ENCODE results near the gene GALNT6.
A peak's percentile ranks its signal among the peaks of the same experiment; 100 is the strongest.

GALNT6 gene

GRCh38 chr12:51405801-51406207 lies 14.6 kb upstream of the GALNT6 start:
- no peak for DNase-seq (ENCODE audit: low read depth in 2 of 2)

GRCh38 chr12:51404627-51405026 lies 13.4 kb upstream of the GALNT6 start:
- DNase-seq (ENCODE audit: low read depth in 2 of 2): no peak

- DNase-seq (ENCODE audit: low read depth in 2 of 2): no peak
Measured at GRCh38 chr12:51403681-51404136, 12.5 kb upstream of the GALNT6 start.

GRCh38 chr12:51403159-51403558 lies 12.0 kb upstream of the GALNT6 start:
- DNase-seq (ENCODE audit: low read depth in 2 of 2): no peak

GRCh38 chr12:51401900-51402299 lies 10.7 kb upstream of the GALNT6 start:
- no peak for DNase-seq (ENCODE audit: low read depth in 2 of 2)

GRCh38 chr12:51401486-51401885 lies 10.3 kb upstream of the GALNT6 start:
- DNase-seq (ENCODE audit: low read depth in 2 of 2): no peak

GRCh38 chr12:51401020-51401419 lies 9.8 kb upstream of the GALNT6 start:
- no peak for DNase-seq (ENCODE audit: low read depth in 2 of 2)

- DNase-seq (ENCODE audit: low read depth in 2 of 2): no peak
Measured at GRCh38 chr12:51399891-51400290, 8.7 kb upstream of the GALNT6 start.

GRCh38 chr12:51397670-51398069 lies 6.5 kb upstream of the GALNT6 start:
- no peak for DNase-seq (ENCODE audit: low read depth in 2 of 2)

GRCh38 chr12:51395283-51396230 lies 4.4 kb upstream of the GALNT6 start:
- DNase-seq (ENCODE audit: low read depth in 2 of 2): peak in 1 of 2 donors; percentile 17

GRCh38 chr12:51393676-51394545 lies 2.7 kb upstream of the GALNT6 start:
- DNase-seq (ENCODE audit: low read depth in 2 of 2): peak; percentile 57 to 59

- no peak for DNase-seq (ENCODE audit: low read depth in 2 of 2)
Measured at GRCh38 chr12:51392556-51393237, 1.5 kb upstream of the GALNT6 start.

GRCh38 chr12:51390891-51391282 lies 319 bp downstream of the GALNT6 start:
- no peak for DNase-seq (ENCODE audit: low read depth in 2 of 2)

- DNase-seq (ENCODE audit: low read depth in 2 of 2): no peak
Measured at GRCh38 chr12:51390457-51390856, 749 bp downstream of the GALNT6 start.

GRCh38 chr12:51389302-51389999 lies 1.8 kb downstream of the GALNT6 start:
- no peak for DNase-seq (ENCODE audit: low read depth in 2 of 2)

- no peak for DNase-seq (ENCODE audit: low read depth in 2 of 2)
Measured at GRCh38 chr12:51388846-51389245, 2.4 kb downstream of the GALNT6 start.

GRCh38 chr12:51388069-51388799 lies 3.0 kb downstream of the GALNT6 start:
- no peak for DNase-seq (ENCODE audit: low read depth in 2 of 2)

- no peak for DNase-seq (ENCODE audit: low read depth in 2 of 2)
Measured at GRCh38 chr12:51386351-51386750, 4.9 kb downstream of the GALNT6 start.

GRCh38 chr12:51383269-51383905 lies 7.8 kb downstream of the GALNT6 start:
- no peak for DNase-seq (ENCODE audit: low read depth in 2 of 2)

- no peak for DNase-seq (ENCODE audit: low read depth in 2 of 2)
Measured at GRCh38 chr12:51382173-51382572, 9.0 kb downstream of the GALNT6 start.

All from stimulated activated CD8-positive, alpha-beta memory T cell treated with anti-CD3 and anti-CD28 coated beads, Interleukin-7, amount 100 ng/mL, for 4 hours (primary cell).